AG10803 (cell line): ENCODE data around the gene SCYGR3.

Source experiments
- DNase-seq: peaks from one replicate; pipeline ENCODE4 v3.0.0; 2010; ENCODE audit warnings: low read depth
- H3K4me3 ChIP-seq: 2 replicates; pipeline ENCODE4 v1.5.1; 2011; ENCODE audit warnings: mild to moderate bottlenecking, low read length, control low read depth
- TF ChIP-seq, protein P1 (sequence below): conservative IDR thresholded peaks from 2 replicates; pipeline ENCODE4 v1.5.1; 2011; ENCODE audit warnings: mild to moderate bottlenecking, low read length, control low read depth, inconsistent platforms

Gene SCYGR3

GRCh38 chr2:227614246-227614645 is 394 bp downstream of the SCYGR3 start:
- TF ChIP-seq, protein P1, sequence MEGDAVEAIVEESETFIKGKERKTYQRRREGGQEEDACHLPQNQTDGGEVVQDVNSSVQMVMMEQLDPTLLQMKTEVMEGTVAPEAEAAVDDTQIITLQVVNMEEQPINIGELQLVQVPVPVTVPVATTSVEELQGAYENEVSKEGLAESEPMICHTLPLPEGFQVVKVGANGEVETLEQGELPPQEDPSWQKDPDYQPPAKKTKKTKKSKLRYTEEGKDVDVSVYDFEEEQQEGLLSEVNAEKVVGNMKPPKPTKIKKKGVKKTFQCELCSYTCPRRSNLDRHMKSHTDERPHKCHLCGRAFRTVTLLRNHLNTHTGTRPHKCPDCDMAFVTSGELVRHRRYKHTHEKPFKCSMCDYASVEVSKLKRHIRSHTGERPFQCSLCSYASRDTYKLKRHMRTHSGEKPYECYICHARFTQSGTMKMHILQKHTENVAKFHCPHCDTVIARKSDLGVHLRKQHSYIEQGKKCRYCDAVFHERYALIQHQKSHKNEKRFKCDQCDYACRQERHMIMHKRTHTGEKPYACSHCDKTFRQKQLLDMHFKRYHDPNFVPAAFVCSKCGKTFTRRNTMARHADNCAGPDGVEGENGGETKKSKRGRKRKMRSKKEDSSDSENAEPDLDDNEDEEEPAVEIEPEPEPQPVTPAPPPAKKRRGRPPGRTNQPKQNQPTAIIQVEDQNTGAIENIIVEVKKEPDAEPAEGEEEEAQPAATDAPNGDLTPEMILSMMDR = no peak
- no peak for DNase-seq
- H3K4me3 ChIP-seq = no peak overlapping the region

DNA sequence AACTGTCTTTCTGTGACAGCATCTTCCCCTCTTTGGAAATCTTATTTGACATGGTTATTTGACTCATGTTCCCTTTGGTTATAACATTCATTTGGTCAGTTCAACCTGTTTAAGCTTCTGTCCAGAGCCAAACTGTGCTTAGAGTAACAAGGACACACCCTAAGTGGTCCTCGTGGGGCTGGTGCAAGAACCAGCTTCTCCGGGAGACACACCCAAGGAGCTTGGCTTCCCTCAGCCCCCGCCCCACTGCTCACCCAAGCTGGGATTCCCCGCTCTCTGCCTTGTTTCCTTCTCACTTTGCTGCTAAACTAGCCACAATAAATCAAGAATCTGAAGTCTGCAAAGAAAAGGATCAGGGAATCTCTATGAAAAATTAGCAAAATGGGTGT is 1.4 kb downstream of the SCYGR3 start:
- TF ChIP-seq, protein P1 = no peak
- DNase-seq = no peak

GRCh38 chr2:227612546-227613271 is 1.9 kb downstream of the SCYGR3 start:
- no peak for DNase-seq
- TF ChIP-seq, protein P1 = no peak
- H3K4me3 ChIP-seq = no peak overlapping the region

More for the DNA sequence above, 1.4 kb downstream of the SCYGR3 start:
- H3K4me3 ChIP-seq = no peak overlapping the region

DNA sequence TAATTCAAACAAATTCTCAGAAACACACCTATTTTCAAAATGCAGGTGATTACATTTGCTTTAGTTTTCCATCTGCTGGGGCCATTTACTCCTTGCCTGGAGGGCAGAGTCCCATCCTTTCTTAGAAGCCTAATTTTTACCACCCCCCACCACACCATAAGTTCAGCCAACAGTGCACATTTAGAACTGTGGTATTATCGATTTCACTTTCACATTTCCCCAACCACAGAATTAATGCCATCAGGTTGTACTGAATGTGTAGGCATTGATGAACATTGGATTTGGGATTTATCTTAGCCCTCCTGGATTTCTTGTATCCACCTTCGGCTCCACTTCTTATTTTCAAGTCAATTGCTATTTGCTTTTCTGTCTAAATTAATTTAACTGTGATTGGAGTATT is 4.5 kb downstream of the SCYGR3 start:
- TF ChIP-seq, protein P1 = no peak
- H3K4me3 ChIP-seq = no peak overlapping the region
- DNase-seq = no peak

DNA sequence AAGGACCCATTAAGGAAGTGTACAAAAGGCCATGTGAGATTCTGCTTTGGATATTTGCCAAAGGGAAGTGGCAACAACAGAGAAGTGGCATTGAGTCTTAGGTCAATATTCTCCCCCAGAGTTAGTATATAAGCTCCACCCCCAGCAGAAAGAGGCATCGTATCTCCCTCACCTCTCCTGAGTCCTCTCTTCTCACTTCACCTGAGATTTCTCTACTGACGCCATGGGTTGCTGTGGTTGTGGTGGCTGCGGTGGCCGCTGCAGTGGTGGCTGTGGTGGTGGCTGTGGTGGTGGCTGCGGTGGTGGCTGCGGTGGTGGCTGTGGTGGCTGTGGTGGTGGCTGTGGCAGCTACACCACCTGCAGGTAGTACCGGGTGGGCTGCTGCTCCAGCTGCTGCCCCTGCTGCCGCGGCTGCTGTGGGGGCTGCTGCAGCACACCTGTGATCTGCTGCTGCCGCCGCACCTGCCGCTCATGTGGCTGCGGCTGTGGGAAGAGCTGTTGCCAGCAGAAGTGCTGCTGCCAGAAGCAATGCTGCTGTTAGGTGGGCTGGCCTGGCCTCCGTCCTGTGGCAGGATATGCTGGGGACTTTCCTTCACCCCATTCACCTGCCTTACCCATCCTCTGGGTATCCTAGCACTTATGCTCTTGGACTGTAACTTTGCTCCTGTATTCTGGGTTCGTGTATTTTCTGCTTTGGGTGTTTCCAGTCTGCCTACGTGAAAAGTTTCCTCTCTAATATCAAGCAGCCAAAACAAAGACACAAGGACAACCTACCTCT is 5.9 kb downstream of the SCYGR3 start:
- TF ChIP-seq, protein P1 = no peak

DNA sequence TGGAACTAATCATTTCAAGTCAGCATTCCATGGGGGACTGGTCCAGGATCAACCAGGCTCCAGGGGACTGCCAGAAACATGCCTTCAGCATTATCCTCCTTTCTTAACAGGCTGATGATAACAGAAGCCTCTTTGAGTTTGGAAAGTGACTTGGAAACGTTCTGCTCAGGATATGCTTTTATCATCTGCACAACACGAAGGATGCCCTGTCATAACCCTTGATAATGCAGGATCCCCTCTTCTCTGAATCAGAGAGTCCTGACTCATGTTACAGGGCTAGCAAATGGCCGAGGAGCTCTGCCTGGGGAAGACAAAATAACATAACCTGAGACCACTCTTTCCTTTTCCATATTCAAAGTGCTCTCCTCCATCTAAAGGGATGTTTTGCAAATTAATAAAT is 6.7 kb downstream of the SCYGR3 start:
- TF ChIP-seq, protein P1 = no peak
- no peak for DNase-seq
- H3K4me3 ChIP-seq = no peak overlapping the region

More for the DNA sequence above, 5.9 kb downstream of the SCYGR3 start:
- no peak for DNase-seq
- H3K4me3 ChIP-seq = no peak overlapping the region

- no peak overlapping the region for H3K4me3 ChIP-seq
- TF ChIP-seq, protein P1 = no peak
- DNase-seq = peak; percentile 14
Measured at GRCh38 chr2:227606476-227606875, 8.2 kb downstream of the SCYGR3 start.
